ENCODE results near the gene HIVEP3.

HIVEP3 gene

GRCh38 chr1:41621256-41621655 lies 297.5 kb downstream of the HIVEP3 start:
- no peak for DNase-seq

- no peak for DNase-seq
These were observed 298.2 kb downstream of the HIVEP3 start for GRCh38 chr1:41620365-41621169.

GRCh38 chr1:41619511-41620364 lies 299.0 kb downstream of the HIVEP3 start:
- no peak for DNase-seq

- no peak for DNase-seq
These were observed 299.9 kb downstream of the HIVEP3 start for GRCh38 chr1:41618871-41619270.

- DNase-seq = no peak
These were observed 300.5 kb downstream of the HIVEP3 start for GRCh38 chr1:41618066-41618825.

GRCh38 chr1:41617336-41617735 lies 301.4 kb downstream of the HIVEP3 start:
- no peak for DNase-seq

- DNase-seq = no peak
These were observed 302.2 kb downstream of the HIVEP3 start for GRCh38 chr1:41616563-41616962.

- DNase-seq = no peak
These were observed 302.7 kb downstream of the HIVEP3 start for GRCh38 chr1:41615981-41616380.

- DNase-seq = no peak
These were observed 303.4 kb downstream of the HIVEP3 start for GRCh38 chr1:41615316-41615715.

GRCh38 chr1:41614818-41615217 lies 303.9 kb downstream of the HIVEP3 start:
- DNase-seq = no peak

- DNase-seq = no peak
These were observed 304.8 kb downstream of the HIVEP3 start for GRCh38 chr1:41613689-41614574.

GRCh38 chr1:41612953-41613352 lies 305.8 kb downstream of the HIVEP3 start:
- no peak for DNase-seq

- no peak for DNase-seq
These were observed 306.7 kb downstream of the HIVEP3 start for GRCh38 chr1:41611932-41612450.

- DNase-seq = no peak
These were observed 307.4 kb downstream of the HIVEP3 start for GRCh38 chr1:41611068-41611931.

- no peak for DNase-seq
These were observed 308.4 kb downstream of the HIVEP3 start for GRCh38 chr1:41610361-41610760.

GRCh38 chr1:41609166-41609883 lies 309.4 kb downstream of the HIVEP3 start:
- no peak for DNase-seq

GRCh38 chr1:41608211-41608610 lies 310.5 kb downstream of the HIVEP3 start:
- no peak for DNase-seq

- no peak for DNase-seq
These were observed 310.9 kb downstream of the HIVEP3 start for GRCh38 chr1:41607808-41608207.

- no peak for DNase-seq
These were observed 318.8 kb downstream of the HIVEP3 start for GRCh38 chr1:41599912-41600311.

GRCh38 chr1:41598325-41598724 lies 320.4 kb downstream of the HIVEP3 start:
- DNase-seq = no peak
